Thymus (tissue), 11 donors: Measurements from ENCODE around the gene TEKT2. TPM values are rescaled to one million over a fixed set of nuclear protein-coding genes. Genes with fewer than 3 reads are reported as not detected.

Experiments used
- DNase-seq, 9 donors: peaks; one replicate each; pipeline ENCODE4 v3.0.0-alpha.2; 2013; ENCODE audit warnings: low spot score in 9 of 9, low read depth in 6 of 9, missing footprints in 1 of 9
- H3K27ac ChIP-seq, 2 donors: one replicate each; pipeline ENCODE4 v1.5.1; 2013; ENCODE audit warnings: control low read depth in 1 of 2, low read depth in 1 of 2, low read length in 1 of 2, mild to moderate bottlenecking in 1 of 2, moderate library complexity in 1 of 2
- H3K27me3 ChIP-seq, 2 donors: one replicate each; pipeline ENCODE4 v1.5.1; 2013; ENCODE audit warnings: low read length in 1 of 2; ENCODE audit not compliant: control insufficient read depth in 2 of 2, insufficient read depth in 1 of 2
- H3K36me3 ChIP-seq, 2 donors: one replicate each; pipeline ENCODE4 v1.5.1; 2013; ENCODE audit warnings: low read length in 1 of 2, mild to moderate bottlenecking in 1 of 2, moderate library complexity in 1 of 2; ENCODE audit not compliant: control insufficient read depth in 2 of 2, insufficient read depth in 2 of 2
- H3K4me1 ChIP-seq, 2 donors: one replicate each; pipeline ENCODE4 v1.5.1; 2013; ENCODE audit warnings: low read length in 2 of 2; ENCODE audit not compliant: control insufficient read depth in 2 of 2, insufficient read depth in 2 of 2
- H3K4me3 ChIP-seq, 2 donors: one replicate each; pipeline ENCODE4 v1.5.1; 2013; ENCODE audit warnings: low read length in 2 of 2, control low read depth in 1 of 2, mild to moderate bottlenecking in 1 of 2
- H3K9me3 ChIP-seq, 2 donors: one replicate each; pipeline ENCODE4 v1.5.1; 2013; ENCODE audit warnings: low read length in 1 of 2, mild to moderate bottlenecking in 1 of 2; ENCODE audit not compliant: control insufficient read depth in 2 of 2, insufficient read depth in 1 of 2
- WGBS: extraction: QIAGEN DNeasy Blood & Tissue Kit; methylation state at CpG from one replicate; pipeline ENCODE4 v1.1.7; 2013; 5-methylcytosine and 5-hydroxymethylcytosine counted together
- polyA plus RNA-seq: library from polyadenylated mRNA; stranded (reverse); fragments of 200-250 nt; gene quantifications from one replicate; pipeline ENCODE4 v1.2.3, GENCODE V29; 2013
- total RNA-seq: library from RNA; stranded (reverse); fragments of 120-200 nt; gene quantifications from one replicate; pipeline ENCODE4 v1.2.4, GENCODE V29; 2013
- donor health status: healthy.

The TEKT2 gene
- total and polyA plus RNA-seq, 2 donors, result 1.5 to 1.8 TPM

DNA sequence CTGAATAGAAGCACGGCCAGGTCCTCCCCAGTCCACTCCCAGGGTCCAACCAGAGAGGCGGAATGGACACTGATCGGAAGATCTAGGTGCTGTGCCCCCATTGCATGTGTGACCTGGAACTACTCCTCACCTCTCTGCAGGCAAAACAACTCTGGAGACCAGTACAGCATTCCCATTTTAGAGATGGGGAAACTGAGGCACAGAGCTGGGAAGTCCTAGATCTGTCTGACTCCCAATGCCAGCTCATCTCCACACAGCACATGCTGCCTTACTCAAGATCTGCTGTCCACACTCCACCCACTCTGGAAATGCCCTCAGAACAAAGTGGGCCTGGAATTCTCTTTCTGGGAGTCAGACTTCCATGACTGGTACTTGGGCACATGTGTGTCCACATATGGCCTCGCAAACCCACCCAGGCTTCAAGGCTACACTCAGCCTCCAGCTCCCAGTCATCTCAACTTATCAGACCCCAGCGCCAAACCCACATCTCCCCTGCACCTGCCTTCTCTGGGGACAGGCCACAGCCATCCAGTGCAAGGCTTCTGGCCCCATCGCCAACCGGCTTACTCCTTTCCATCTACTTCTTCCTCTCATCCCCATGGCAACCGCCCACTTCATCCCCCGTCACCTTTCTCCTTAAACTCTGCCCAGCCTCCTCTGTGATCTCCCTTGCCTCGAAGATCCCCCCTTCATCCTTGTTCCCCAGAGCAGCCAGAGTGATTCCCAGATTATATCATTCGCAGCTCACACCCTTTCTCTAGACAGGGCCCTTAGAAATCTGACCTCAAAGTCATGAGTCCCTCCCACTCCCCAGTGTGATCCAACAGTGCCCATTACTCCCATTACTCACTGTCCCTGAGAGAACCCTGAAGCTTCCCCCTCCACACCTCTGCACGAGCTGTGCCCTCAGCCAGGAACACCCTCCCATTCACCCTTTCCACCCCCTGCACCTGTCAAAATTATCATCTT, 38.5 kb downstream of the TEKT2 start:
- Histone ChIP-seq H3K9me3 (no peaks in the 10 kb centered on the region), H3K36me3 (no peaks in the 10 kb centered on the region), H3K27ac (no peak overlapping the region), H3K4me1 (peaks cover 0 to 16% of the 10 kb centered on the region in 2 donors), H3K4me3 (no peak overlapping the region), H3K27me3 (peaks cover 31 to 55% of the 10 kb centered on the region in 2 donors)
- 92% methylated on average over 12 of the region's 12 CpGs for WGBS
- no peak for DNase-seq

GRCh38 chr1:36123356-36123755, 39.5 kb downstream of the TEKT2 start:
- H3K27me3 ChIP-seq, result peaks cover 31 to 58% of the 10 kb centered on the region in 2 donors
- no peak overlapping the region for H3K4me3 ChIP-seq
- no peaks in the 10 kb centered on the region for H3K9me3 ChIP-seq
- peaks cover 0 to 16% of the 10 kb centered on the region in 2 donors for H3K4me1 ChIP-seq
- WGBS, result 49% methylated on average over 8 of the region's 8 CpGs
- H3K36me3 ChIP-seq, result no peaks in the 10 kb centered on the region
- no peak overlapping the region for H3K27ac ChIP-seq
- peak in 3 of 9 donors; percentile 8 to 50 (median 21) for DNase-seq

DNA sequence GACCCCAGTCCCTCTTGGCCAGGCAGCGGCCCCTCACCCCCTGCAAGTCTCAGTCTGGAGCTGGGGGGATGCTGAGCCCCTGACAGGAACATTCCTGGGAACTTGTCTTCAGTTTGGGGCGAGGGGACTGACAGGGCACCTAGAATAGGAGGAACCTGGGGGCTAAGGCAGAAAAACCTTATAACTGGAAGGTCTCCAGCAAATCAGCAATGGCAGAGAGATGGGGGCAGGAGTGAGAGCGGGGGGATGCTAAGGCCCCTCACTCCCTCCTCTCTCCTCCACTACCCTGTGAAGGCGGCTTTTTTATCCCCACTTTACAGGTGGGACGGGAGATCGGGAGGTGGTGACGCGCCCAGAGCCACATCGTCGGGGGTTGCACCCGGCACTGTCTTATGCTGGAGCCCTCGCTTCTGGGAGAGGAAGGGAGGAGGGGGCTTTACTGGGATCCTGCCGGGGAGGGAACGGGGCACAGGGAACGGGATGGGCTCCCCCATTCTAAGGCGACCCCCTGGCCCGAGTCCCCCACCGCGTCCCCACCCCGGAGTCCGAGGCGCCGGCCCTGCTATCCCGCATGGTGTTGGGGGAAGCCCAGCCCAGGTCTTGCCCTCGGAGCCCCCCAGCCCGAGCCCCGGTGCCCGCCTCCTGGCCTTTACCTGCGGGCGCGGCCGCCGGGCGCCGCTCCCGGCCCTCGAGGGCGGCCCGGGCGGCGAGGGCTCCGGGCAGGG, 40.7 kb downstream of the TEKT2 start:
- peaks cover 0 to 16% of the 10 kb centered on the region in 2 donors for H3K4me1 ChIP-seq
- H3K27ac ChIP-seq, result no peak overlapping the region
- H3K4me3 ChIP-seq, result peak overlapping the region in 1 of 2 donors; percentile 45
- no peak for DNase-seq
- WGBS, result 36% methylated on average over 42 of the region's 42 CpGs
- no peaks in the 10 kb centered on the region for H3K36me3 ChIP-seq
- peaks cover 31 to 60% of the 10 kb centered on the region in 2 donors for H3K27me3 ChIP-seq
- H3K9me3 ChIP-seq, result no peaks in the 10 kb centered on the region

GRCh38 chr1:36125129-36125991, 41.5 kb downstream of the TEKT2 start, which contains the start of gene COL8A2:
TSS of gene COL8A2 (minus strand) at chr1:36125222. CDS start at chr1:36100242, 24,980 bp downstream.
- no peak for DNase-seq
- no peaks in the 10 kb centered on the region for H3K36me3 ChIP-seq
- WGBS, result 18% methylated on average over 77 of the region's 77 CpGs
- peaks cover 31 to 60% of the 10 kb centered on the region in 2 donors for H3K27me3 ChIP-seq
- H3K4me1 ChIP-seq, result peaks cover 0 to 16% of the 10 kb centered on the region in 2 donors
- peak within 1 kb of the TSS in 1 of 2 donors; percentile 37 for H3K27ac ChIP-seq
- H3K9me3 ChIP-seq, result no peaks in the 10 kb centered on the region
- H3K4me3 ChIP-seq, result peak within 1 kb of the TSS in 1 of 2 donors; percentile 45

GRCh38 chr1:36126005-36126716, 42.3 kb downstream of the TEKT2 start:
- WGBS, result 93% methylated on average over 21 of the region's 21 CpGs
- peaks cover 0 to 16% of the 10 kb centered on the region in 2 donors for H3K4me1 ChIP-seq
- no peak overlapping the region for H3K4me3 ChIP-seq
- no peaks in the 10 kb centered on the region for H3K36me3 ChIP-seq
- H3K9me3 ChIP-seq, result no peaks in the 10 kb centered on the region
- DNase-seq, result no peak
- H3K27ac ChIP-seq, result peak overlapping the region in 1 of 2 donors; percentile 37
- peaks cover 31 to 60% of the 10 kb centered on the region in 2 donors for H3K27me3 ChIP-seq

GRCh38 chr1:36126797-36127500, 43.1 kb downstream of the TEKT2 start:
- Histone ChIP-seq H3K4me3 (no peak overlapping the region), H3K27ac (peak overlapping the region in 1 of 2 donors; percentile 46), H3K27me3 (peaks cover 31 to 56% of the 10 kb centered on the region in 2 donors), H3K4me1 (peaks cover 0 to 16% of the 10 kb centered on the region in 2 donors), H3K36me3 (no peaks in the 10 kb centered on the region), H3K9me3 (no peaks in the 10 kb centered on the region)
- WGBS, result 84% methylated on average over 7 of the region's 7 CpGs
- no peak for DNase-seq

- no peak for DNase-seq
- Histone ChIP-seq H3K36me3 (no peaks in the 10 kb centered on the region), H3K9me3 (no peaks in the 10 kb centered on the region), H3K27ac (no peak overlapping the region), H3K27me3 (peaks cover 26 to 42% of the 10 kb centered on the region in 2 donors), H3K4me3 (no peak overlapping the region), H3K4me1 (peaks cover 0 to 12% of the 10 kb centered on the region in 2 donors)
- 98% methylated on average over 11 of the region's 11 CpGs for WGBS
Measured at GRCh38 chr1:36128126-36128904, 44.4 kb downstream of the TEKT2 start.
